NT2/D1 (cell line): ENCODE data around the gene TLR2.

ENCODE experiments used
- DNase-seq: peaks from one replicate; pipeline ENCODE4 v3.0.0-alpha.2; 2011; ENCODE audit warnings: low read depth, low spot score
- H3K27me3 ChIP-seq: 2 replicates; pipeline ENCODE4 v1.6.0; 2011; ENCODE audit warnings: mild to moderate bottlenecking; ENCODE audit not compliant: insufficient read length, insufficient read depth
- H3K36me3 ChIP-seq: 2 replicates; pipeline ENCODE4 v1.6.1; 2011; ENCODE audit warnings: mild to moderate bottlenecking, low read length, mixed read lengths; ENCODE audit not compliant: insufficient read depth, insufficient read length
- H3K4me1 ChIP-seq: 2 replicates; pipeline ENCODE4 v1.5.1; 2011; ENCODE audit not compliant: insufficient read depth, insufficient read length
- H3K4me3 ChIP-seq: 2 replicates; pipeline ENCODE4 v1.5.1; 2011; ENCODE audit warnings: low read depth; ENCODE audit not compliant: insufficient read length
- H3K9ac ChIP-seq: 2 replicates; pipeline ENCODE4 v1.6.0; 2011; ENCODE audit warnings: low read depth; ENCODE audit not compliant: insufficient read length
- H3K9me3 ChIP-seq: 2 replicates; pipeline ENCODE4 v1.5.1; 2011; ENCODE audit warnings: mild to moderate bottlenecking, low read length; ENCODE audit not compliant: insufficient read depth
- SUZ12 ChIP-seq: IDR thresholded peaks from 2 replicates; pipeline ENCODE4 v1.6.1; 2011; ENCODE audit not compliant: insufficient read length, insufficient read depth; ENCODE audit errors: extremely low read depth
- YY1 ChIP-seq: IDR thresholded peaks from 2 replicates; pipeline ENCODE4 v1.6.1; 2011; ENCODE audit not compliant: insufficient read length, insufficient read depth
- ZNF274 ChIP-seq: IDR thresholded peaks from 2 replicates; pipeline ENCODE4 v1.6.1; 2011; ENCODE audit warnings: mild to moderate bottlenecking, low read depth, low read length

TLR2 gene

DNA sequence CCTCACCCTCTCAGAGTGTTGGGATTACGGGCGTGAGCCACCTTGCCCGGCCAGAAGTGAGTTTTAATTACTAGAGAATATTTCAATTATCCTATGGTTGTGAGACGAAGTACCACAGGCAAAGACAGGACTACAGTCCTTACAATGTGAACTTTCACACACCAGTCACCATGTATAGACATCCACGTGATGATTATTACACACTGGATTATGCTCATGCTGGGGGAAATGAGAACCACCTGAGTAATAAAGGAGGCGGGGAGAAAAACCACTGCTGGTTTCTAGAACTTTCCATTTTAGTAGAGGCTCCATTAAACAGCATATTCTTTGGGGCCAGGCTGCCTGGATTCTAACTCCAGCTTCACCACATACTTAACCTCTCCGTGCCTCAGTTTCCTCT is 42.5 kb upstream of the TLR2 start:
- H3K9ac ChIP-seq: no peak overlapping the region
- no peaks in the 10 kb centered on the region for H3K4me1 ChIP-seq
- H3K9me3 ChIP-seq: peaks cover 10% of the 10 kb centered on the region
- no peak for DNase-seq
- TF ChIP-seq YY1: no peak
- no peak for TF ChIP-seq SUZ12
- TF ChIP-seq ZNF274: no peak
- no peaks in the 10 kb centered on the region for H3K27me3 ChIP-seq
- H3K36me3 ChIP-seq: peaks cover 6% of the 10 kb centered on the region
- H3K4me3 ChIP-seq: no peak overlapping the region

DNA sequence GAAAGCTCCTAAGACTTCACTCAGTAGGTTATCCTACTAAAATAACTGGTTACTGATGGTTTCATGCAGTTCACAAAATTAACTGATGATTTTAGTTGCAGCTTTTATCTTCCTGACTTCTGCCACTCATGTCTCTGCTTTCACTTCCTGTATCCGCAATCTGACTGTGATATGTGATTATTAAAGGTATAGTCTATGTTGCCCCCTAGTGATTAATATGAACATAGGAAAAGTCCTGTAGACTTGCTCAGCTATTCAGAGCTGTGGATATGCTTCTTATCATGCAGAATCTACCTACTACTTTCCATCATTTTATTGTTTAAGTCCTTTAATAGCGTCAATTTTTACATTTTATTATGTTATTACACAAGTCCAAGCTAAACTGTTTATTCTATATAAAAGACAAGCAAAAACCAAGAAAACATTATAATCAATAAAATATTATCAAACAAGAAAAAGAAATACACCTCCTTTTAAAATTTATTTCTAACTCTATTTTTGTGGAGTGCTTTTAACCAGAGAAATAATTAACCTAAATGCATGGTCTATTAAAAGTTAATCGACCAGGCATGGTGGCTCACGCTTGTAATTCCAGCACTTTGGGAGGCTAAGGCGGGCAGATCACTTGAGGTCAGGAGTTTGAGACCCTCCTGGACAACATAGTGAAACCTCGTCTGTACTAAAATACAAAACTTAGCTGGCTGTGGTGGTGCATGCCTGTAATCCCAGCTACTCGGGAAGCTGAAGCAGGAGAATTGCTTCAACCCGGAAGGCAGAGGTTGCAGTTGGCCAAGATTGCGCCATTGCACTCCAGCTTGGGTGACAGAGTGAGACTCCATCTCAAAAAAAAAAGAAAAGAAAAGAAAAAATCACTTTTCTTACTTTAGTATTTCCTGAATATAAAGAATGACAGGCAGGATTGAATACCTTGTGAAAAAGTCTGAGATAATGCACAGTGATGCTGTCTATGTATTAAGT is 40.4 kb upstream of the TLR2 start:
- no peaks in the 10 kb centered on the region for H3K27me3 ChIP-seq
- no peak overlapping the region for H3K4me3 ChIP-seq
- DNase-seq: no peak
- H3K36me3 ChIP-seq: no peaks in the 10 kb centered on the region
- peaks cover 10% of the 10 kb centered on the region for H3K9me3 ChIP-seq
- H3K4me1 ChIP-seq: no peaks in the 10 kb centered on the region
- TF ChIP-seq YY1 (no peak), SUZ12 (no peak), ZNF274 (no peak)
- no peak overlapping the region for H3K9ac ChIP-seq

DNA sequence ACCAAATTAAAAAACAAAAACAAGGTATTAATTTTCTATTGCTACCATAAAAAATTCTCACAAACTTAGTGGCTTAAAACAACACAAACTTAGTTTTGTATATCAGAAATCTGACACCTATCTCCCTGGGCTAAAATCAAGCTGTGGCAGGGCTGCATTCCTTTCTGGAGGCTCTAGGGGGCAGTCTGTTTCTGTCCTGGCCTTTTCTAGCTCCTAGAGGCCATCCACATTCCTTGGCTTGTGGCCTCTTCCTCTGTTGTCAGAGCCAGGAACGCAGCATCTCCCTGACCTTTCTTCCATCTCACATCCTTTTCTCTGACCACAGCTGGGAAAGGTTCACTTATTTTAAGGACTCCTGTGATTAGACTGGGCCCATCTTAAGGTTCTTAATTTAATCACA is 38.9 kb upstream of the TLR2 start:
- Histone ChIP-seq H3K4me3 (no peak overlapping the region), H3K9me3 (peaks cover 10% of the 10 kb centered on the region), H3K9ac (no peak overlapping the region), H3K27me3 (no peaks in the 10 kb centered on the region), H3K4me1 (no peaks in the 10 kb centered on the region), H3K36me3 (no peaks in the 10 kb centered on the region)
- no peak for DNase-seq
- TF ChIP-seq YY1: no peak
- TF ChIP-seq SUZ12: no peak
- TF ChIP-seq ZNF274: no peak

DNA sequence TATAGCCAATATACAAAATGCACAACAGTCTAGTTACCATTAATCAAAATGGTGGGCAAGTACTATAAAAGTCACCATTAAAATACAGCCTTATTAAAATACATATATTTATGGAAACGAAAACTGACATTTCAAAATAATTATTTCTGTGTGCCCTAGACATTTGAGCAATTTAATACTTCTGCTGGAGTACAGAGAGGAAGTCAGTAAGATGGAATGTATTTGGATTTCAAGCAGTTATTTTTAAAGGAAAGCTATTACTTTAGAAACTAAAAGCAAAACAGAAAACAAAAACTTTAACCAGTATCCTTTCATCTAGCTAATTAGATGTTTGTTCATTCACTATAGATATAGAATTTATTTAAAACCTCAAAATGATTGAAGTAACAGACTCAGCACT is 37.8 kb upstream of the TLR2 start:
- no peak overlapping the region for H3K4me3 ChIP-seq
- H3K36me3 ChIP-seq: no peaks in the 10 kb centered on the region
- no peak for TF ChIP-seq ZNF274
- no peak for TF ChIP-seq SUZ12
- TF ChIP-seq YY1: no peak
- H3K9me3 ChIP-seq: peaks cover 10% of the 10 kb centered on the region
- H3K9ac ChIP-seq: no peak overlapping the region
- no peak for DNase-seq
- H3K27me3 ChIP-seq: no peaks in the 10 kb centered on the region
- H3K4me1 ChIP-seq: no peaks in the 10 kb centered on the region

DNA sequence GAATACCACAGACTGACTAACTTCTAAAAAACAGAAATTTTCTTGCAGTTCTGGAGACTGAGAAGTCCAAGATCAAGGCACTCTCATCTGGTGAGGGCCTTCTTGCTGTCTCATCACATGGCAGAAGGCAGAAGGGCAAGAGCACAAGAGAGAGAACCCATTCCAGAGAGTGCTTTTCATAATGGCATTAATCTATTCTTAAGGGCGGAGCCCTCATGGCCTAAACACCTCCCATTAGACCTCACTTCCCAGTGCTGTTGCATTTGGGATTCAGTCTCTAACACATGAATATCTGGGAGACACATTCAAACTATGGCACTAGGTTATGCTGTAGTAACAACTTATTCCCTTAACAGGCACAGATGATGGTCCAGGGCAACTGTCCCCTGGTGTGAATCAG is 37.1 kb upstream of the TLR2 start:
- Histone ChIP-seq H3K36me3 (no peaks in the 10 kb centered on the region), H3K4me3 (no peak overlapping the region), H3K4me1 (no peaks in the 10 kb centered on the region), H3K9me3 (peaks cover 10% of the 10 kb centered on the region), H3K27me3 (no peaks in the 10 kb centered on the region), H3K9ac (no peak overlapping the region)
- no peak for TF ChIP-seq ZNF274
- no peak for TF ChIP-seq YY1
- no peak for TF ChIP-seq SUZ12
- no peak for DNase-seq

DNA sequence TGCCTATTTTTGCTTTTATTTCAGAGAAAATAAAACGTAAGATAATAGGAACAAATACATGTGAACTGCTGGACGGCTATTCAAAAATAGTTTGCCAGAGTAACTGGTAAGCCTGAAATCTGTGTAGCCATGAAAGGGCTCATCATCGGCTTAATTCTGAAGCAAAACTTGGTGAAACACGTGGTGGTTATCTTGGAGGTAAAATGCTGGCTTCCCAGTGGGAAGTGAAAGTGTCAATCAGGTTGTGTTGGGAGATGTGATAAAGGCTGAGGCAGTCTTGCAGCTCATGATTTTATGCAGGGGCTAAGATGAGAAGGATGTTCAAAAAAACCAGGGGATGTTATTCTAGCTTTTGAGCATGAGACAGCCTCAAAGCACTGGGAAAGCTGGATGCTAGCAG is 36.1 kb upstream of the TLR2 start:
- H3K4me3 ChIP-seq: no peak overlapping the region
- no peaks in the 10 kb centered on the region for H3K27me3 ChIP-seq
- TF ChIP-seq ZNF274 (no peak), YY1 (no peak), SUZ12 (no peak)
- peaks cover 10% of the 10 kb centered on the region for H3K9me3 ChIP-seq
- no peaks in the 10 kb centered on the region for H3K4me1 ChIP-seq
- H3K9ac ChIP-seq: no peak overlapping the region
- no peaks in the 10 kb centered on the region for H3K36me3 ChIP-seq
- no peak for DNase-seq

DNA sequence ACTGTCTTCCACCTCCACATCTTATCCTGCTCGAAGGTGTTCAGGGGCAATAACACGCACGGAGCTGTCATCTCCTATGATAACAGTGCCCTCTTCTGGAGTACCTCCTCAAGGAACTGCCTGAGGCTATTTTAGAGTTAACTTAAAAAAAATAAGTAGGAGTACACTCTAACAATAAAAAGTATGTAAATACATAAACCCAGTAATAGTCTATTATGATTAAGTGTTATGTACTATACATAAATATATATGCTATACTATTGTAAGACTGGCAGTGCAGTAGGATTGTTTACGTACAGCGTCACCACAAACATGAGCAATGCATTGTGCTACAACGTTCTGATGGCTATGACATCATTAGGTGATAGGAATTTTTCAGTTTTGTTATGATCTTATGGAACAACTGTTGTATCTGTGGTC is 34.5 kb upstream of the TLR2 start:
- DNase-seq: no peak
- H3K9me3 ChIP-seq: peaks cover 10% of the 10 kb centered on the region
- H3K4me1 ChIP-seq: no peaks in the 10 kb centered on the region
- H3K9ac ChIP-seq: no peak overlapping the region
- no peak overlapping the region for H3K4me3 ChIP-seq
- H3K36me3 ChIP-seq: no peaks in the 10 kb centered on the region
- no peaks in the 10 kb centered on the region for H3K27me3 ChIP-seq
- TF ChIP-seq SUZ12: no peak
- no peak for TF ChIP-seq ZNF274
- TF ChIP-seq YY1: no peak

DNA sequence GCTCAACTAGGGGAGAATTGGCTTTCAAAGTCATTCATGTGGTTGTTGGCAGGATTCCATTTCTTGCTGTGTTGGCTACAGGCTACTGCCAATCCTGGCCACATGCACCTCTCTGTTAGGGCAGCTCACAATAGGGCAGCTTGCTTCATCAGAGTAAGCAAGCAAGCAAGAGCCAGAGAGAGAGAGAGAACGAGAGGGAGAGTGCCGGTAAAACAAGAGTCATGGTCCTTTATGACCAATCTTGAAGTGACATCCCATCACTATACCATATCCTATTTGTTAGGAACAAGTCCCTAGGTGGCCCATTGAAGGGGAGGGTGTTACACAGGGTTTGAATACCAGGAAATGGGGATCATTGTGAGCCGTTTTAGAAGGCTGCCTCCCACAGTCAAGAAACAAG is 33.0 kb upstream of the TLR2 start:
- Histone ChIP-seq H3K9ac (no peak overlapping the region), H3K27me3 (no peaks in the 10 kb centered on the region), H3K4me3 (no peak overlapping the region), H3K9me3 (no peaks in the 10 kb centered on the region), H3K36me3 (no peaks in the 10 kb centered on the region), H3K4me1 (no peaks in the 10 kb centered on the region)
- TF ChIP-seq ZNF274 (no peak), YY1 (no peak), SUZ12 (no peak)
- DNase-seq: no peak
